A549 (cell line): ENCODE results near the gene DHRS4L2. TPM values are rescaled to one million over a fixed set of nuclear protein-coding genes. Genes with fewer than 3 reads are reported as not detected.

Experiments
- ATAC-seq, 2 experiments: fragments of 200-7000 bp in 1 of 2; fragments of >200 bp in 1 of 2; cut with Nextera tagmentation in 1 of 2; cut with Tn5 transposase in 1 of 2; 3 replicates each; pipeline versions ENCODE4 v1.8.0 to v1.9.1; 2018 to 2020; ENCODE audit warnings: mild to moderate bottlenecking in 1 of 2, moderate library complexity in 1 of 2
- CTCF ChIA-PET: fragments of 300-600 bp; sonication (Branson Sonifier 250); formaldehyde crosslinking; extraction: SDS; loops from one replicate; lab custom pipeline; 2021; ENCODE audit warnings: antibody characterized with exemption, inconsistent platforms; lab: Yijun Ruan, JAX
- POLR2A ChIA-PET: fragments of 350-600 bp; formaldehyde crosslinking; extraction: SDS; loops from one replicate; lab custom pipeline; 2021; ENCODE audit warnings: antibody characterized with exemption, inconsistent platforms; lab: Yijun Ruan, JAX
- DNase-seq, 2 experiments: peaks; one replicate each; pipeline versions ENCODE4 v3.0.0 to v3.0.0-alpha.2; 2011 to 2016; ENCODE audit warnings: low read depth in 1 of 2, low spot score in 1 of 2
- FAIRE-seq: peaks from 2 replicates; lab custom pipeline; 2011; peaks lifted over from hg19 to GRCh38; lab: Jason Lieb, UNC
- H3K27ac ChIP-seq, 2 experiments: fragments of >200 bp; sonication (Bioruptor Twin); formaldehyde crosslinking; 3 replicates each; pipeline ENCODE4 v1.5.1; 2016 to 2017
- H3K4me1 ChIP-seq: fragments of >200 bp; sonication (Bioruptor Twin); formaldehyde crosslinking; 3 replicates; pipeline ENCODE4 v1.6.1; 2016
- H3K4me2 ChIP-seq: fragments of >200 bp; sonication (Bioruptor Twin); formaldehyde crosslinking; 3 replicates; pipeline ENCODE4 v1.6.1; 2016
- H3K4me3 ChIP-seq: fragments of >200 bp; sonication (Bioruptor Twin); formaldehyde crosslinking; 3 replicates; pipeline ENCODE4 v1.5.1; 2016
- H3K9me3 ChIP-seq: fragments of >200 bp; sonication (Bioruptor Twin); formaldehyde crosslinking; 3 replicates; pipeline ENCODE4 v1.6.1; 2016
- CHD4 ChIP-seq: fragments of 200-600 bp; sonication (generic); IDR thresholded peaks from 2 replicates; pipeline ENCODE4 v1.6.1; 2016; ENCODE audit warnings: antibody characterized with exemption, mild to moderate bottlenecking, borderline replicate concordance
- ESRRA ChIP-seq: fragments of 150-350 bp; IDR thresholded peaks from 2 replicates; pipeline ENCODE4 v1.6.1; 2014; ENCODE audit warnings: mild to moderate bottlenecking, low read length, borderline replicate concordance
- FOSB ChIP-seq: fragments of 250-450 bp; sonication (Bioruptor Pico); IDR thresholded peaks from 2 replicates; pipeline ENCODE4 v1.5.0; 2020; ENCODE audit warnings: mild to moderate bottlenecking, moderate library complexity
- FOSL2 ChIP-seq, 2 experiments: fragments of 450-650 bp in 1 of 2; fragments of >200 bp in 1 of 2; sonication (Bioruptor Twin) in 1 of 2; formaldehyde crosslinking; IDR thresholded peaks; 2 replicates each; pipeline versions ENCODE4 v1.5.0 to v1.6.1; 2016 to 2020; ENCODE audit warnings: mild to moderate bottlenecking in 1 of 2, moderate library complexity in 1 of 2
- HDAC2 ChIP-seq: fragments of 200-600 bp; sonication (generic); IDR thresholded peaks from 2 replicates; pipeline ENCODE4 v1.6.1; 2016
- HOXB5 ChIP-seq: fragments of 250-450 bp; sonication (Bioruptor Pico); IDR thresholded peaks from 2 replicates; pipeline ENCODE4 v1.5.0; 2020; ENCODE audit warnings: mild to moderate bottlenecking, moderate library complexity
- JUN ChIP-seq, 2 experiments: fragments of >200 bp; sonication (Bioruptor Twin); formaldehyde crosslinking; IDR thresholded peaks; 2 replicates in 1 of 2; 3 replicates in 1 of 2; pipeline ENCODE4 v1.6.1; 2016 to 2017
- JUNB ChIP-seq: fragments of >200 bp; sonication (Bioruptor Twin); formaldehyde crosslinking; IDR thresholded peaks from 2 replicates; pipeline ENCODE4 v1.6.1; 2016
- KDM5A ChIP-seq: fragments of 200-600 bp; sonication (generic); IDR thresholded peaks from 2 replicates; pipeline ENCODE4 v1.6.1; 2016; ENCODE audit warnings: antibody characterized with exemption, mild to moderate bottlenecking
- MAFK ChIP-seq: fragments of 450-650 bp; IDR thresholded peaks from 2 replicates; pipeline ENCODE4 v1.6.1; 2014; ENCODE audit not compliant: partially characterized antibody
- MAX ChIP-seq: IDR thresholded peaks from 2 replicates; pipeline ENCODE4 v1.6.1; 2012
- MAZ ChIP-seq: fragments of 150-350 bp; IDR thresholded peaks from 2 replicates; pipeline ENCODE4 v1.6.1; 2014; ENCODE audit warnings: antibody characterized with exemption, low read depth, low read length, borderline replicate concordance
- NPAS2 ChIP-seq: fragments of 250-450 bp; sonication (Bioruptor Pico); IDR thresholded peaks from 2 replicates; pipeline ENCODE4 v1.8.0; 2022; ENCODE audit warnings: mild to moderate bottlenecking, moderate library complexity, borderline replicate concordance
- NR3C1 ChIP-seq: fragments of >200 bp; sonication (Bioruptor Twin); formaldehyde crosslinking; IDR thresholded peaks from 3 replicates; pipeline ENCODE4 v1.6.1; 2017
- POLR2A ChIP-seq: IDR thresholded peaks from 2 replicates; pipeline ENCODE4 v1.6.1; 2012; ENCODE audit warnings: mild to moderate bottlenecking, low read length
- RARB ChIP-seq: fragments of 250-450 bp; sonication (Bioruptor Pico); IDR thresholded peaks from 2 replicates; pipeline ENCODE4 v1.8.0; 2021; ENCODE audit warnings: mild to moderate bottlenecking, moderate library complexity
- RNF2 ChIP-seq: fragments of 200-600 bp; sonication (generic); IDR thresholded peaks from 2 replicates; pipeline ENCODE4 v1.6.1; 2016; ENCODE audit warnings: low read depth, mild to moderate bottlenecking, antibody characterized with exemption, moderate library complexity, borderline replicate concordance
- SMC3 ChIP-seq: fragments of >200 bp; sonication (Bioruptor Twin); formaldehyde crosslinking; IDR thresholded peaks from 3 replicates; pipeline ENCODE4 v1.6.1; 2018; ENCODE audit warnings: inconsistent platforms
- SREBF2 ChIP-seq: fragments of 450-650 bp; IDR thresholded peaks from 2 replicates; pipeline ENCODE4 v1.6.1; 2014; ENCODE audit warnings: mild to moderate bottlenecking, moderate library complexity
- TFCP2L1 ChIP-seq: fragments of 250-450 bp; sonication (Bioruptor Pico); IDR thresholded peaks from 2 replicates; pipeline ENCODE4 v1.5.0; 2021; ENCODE audit warnings: mild to moderate bottlenecking
- ZC3H11A ChIP-seq: fragments of 450-650 bp; IDR thresholded peaks from 2 replicates; pipeline ENCODE4 v1.6.1; 2014; ENCODE audit warnings: antibody characterized with exemption, mild to moderate bottlenecking
- ZFP36 ChIP-seq: fragments of 450-650 bp; IDR thresholded peaks from 2 replicates; pipeline ENCODE4 v1.6.1; 2014; ENCODE audit warnings: borderline replicate concordance; ENCODE audit not compliant: partially characterized antibody
- ZNF302 ChIP-seq: fragments of 250-450 bp; sonication (Bioruptor Pico); IDR thresholded peaks from 2 replicates; pipeline ENCODE4 v1.9.0; 2021; ENCODE audit warnings: inconsistent platforms, mild to moderate bottlenecking, moderate library complexity
- WGBS: methylation state at CpG from one replicate; pipeline ENCODE4 v1.1.6; 2017; ENCODE audit errors: missing lambda C conversion rate; 5-methylcytosine and 5-hydroxymethylcytosine counted together
- polyA plus RNA-seq, 4 experiments: library from polyadenylated mRNA; depleted of rRNA in 3 of 4; stranded (reverse); fragments of >200 nt; fragmentation: RNase III in 1 of 4; extraction: RNeasy Plus Mini Kit Qiagen cat#74134 plus additional on column Dnase treatment in 1 of 4; gene quantifications; 2 replicates in 3 of 4; 3 replicates in 1 of 4; pipeline ENCODE4 v1.2.3, GENCODE V29; 2011 to 2017
- TF ChIP-seq, protein P1 (sequence below): fragments of 200-600 bp; sonication (generic); IDR thresholded peaks from 2 replicates; pipeline ENCODE4 v1.6.1; 2016; ENCODE audit warnings: antibody characterized with exemption, mild to moderate bottlenecking, moderate library complexity
- TF ChIP-seq, protein P2 (sequence below): fragments of >200 bp; sonication (Bioruptor Twin); formaldehyde crosslinking; IDR thresholded peaks from 2 replicates; pipeline ENCODE4 v1.6.1; 2016

The DHRS4L2 gene
- polyA plus RNA-seq, 2 of the 4 experiments (the other 2 are of a cell fraction): 18.8 to 25.6 TPM

DNA sequence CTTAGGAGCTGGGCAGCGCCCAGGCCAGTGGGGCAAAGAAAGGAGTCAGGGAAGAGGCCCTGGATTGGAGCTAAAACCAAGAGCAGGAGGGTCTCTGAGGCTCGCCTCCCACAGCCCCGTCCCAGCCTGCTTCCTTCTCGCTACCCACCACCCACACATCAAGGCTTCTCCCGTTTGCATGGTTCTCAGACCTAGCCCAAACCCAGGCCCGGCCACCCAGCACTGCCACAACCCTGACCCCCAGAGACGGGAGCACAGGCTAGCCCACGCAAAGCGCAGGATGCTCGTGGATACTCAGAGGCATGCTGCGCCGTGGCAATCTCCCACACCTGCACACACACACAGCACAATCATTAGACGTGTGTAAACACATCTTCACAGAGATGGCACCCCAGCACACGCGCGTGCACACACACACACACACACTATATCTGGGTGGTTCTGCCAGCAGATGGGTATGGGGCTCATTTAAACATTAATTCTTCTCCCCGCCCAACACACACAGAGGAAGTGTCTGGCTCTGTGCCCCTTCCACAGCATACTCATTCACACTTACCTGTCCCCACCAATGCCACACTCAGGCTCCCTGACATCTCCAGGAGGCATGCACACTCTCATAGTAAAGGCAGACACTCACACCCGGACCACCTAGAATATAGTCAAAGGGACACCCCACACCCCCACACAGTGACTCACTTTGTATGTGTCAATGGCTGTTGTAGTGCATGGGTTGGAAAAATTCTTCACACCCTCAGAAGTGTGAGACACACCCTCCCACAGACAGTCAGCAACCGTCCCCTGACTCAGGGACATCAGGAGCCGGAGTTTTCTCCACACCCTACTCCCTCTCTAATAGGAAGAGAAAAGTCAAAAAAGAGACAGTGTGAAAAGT, 64.2 kb downstream of the DHRS4L2 start:
- H3K9me3 ChIP-seq: no peaks in the 10 kb centered on the region
- ChIA-PET POLR2A (interaction anchor here (1.1 to 1.9 kb wide), 3 partner anchors 41 to 93 kb away, joined by 3 to 13 read pairs (median 10); partner anchors contain the start of genes DCAF11, NRL, PCK2 and PSME2), CTCF (interaction anchor here (0.6 to 15.8 kb wide), 15 partner anchors 9 to 244 kb away, joined by 3 to 405 read pairs (median 5); partner anchors contain the start of genes IRF9 and PCK2)
- peaks cover 10% of the 10 kb centered on the region; the same call in 2 of the 3 replicates for H3K4me1 ChIP-seq
- H3K27ac ChIP-seq: peak overlapping the region in 1 of 2 experiments; percentile 88; a peak in 2 of 6 replicates
- ATAC-seq: no peak
- no peak for DNase-seq
- H3K4me2 ChIP-seq: peak overlapping the region; percentile 91
- no peak for FAIRE-seq
- peak overlapping the region; percentile 75 for H3K4me3 ChIP-seq
- TF ChIP-seq NR3C1: no peak
- TF ChIP-seq FOSB (CRISPR knock-in tag): no peak
- TF ChIP-seq, protein P1, sequence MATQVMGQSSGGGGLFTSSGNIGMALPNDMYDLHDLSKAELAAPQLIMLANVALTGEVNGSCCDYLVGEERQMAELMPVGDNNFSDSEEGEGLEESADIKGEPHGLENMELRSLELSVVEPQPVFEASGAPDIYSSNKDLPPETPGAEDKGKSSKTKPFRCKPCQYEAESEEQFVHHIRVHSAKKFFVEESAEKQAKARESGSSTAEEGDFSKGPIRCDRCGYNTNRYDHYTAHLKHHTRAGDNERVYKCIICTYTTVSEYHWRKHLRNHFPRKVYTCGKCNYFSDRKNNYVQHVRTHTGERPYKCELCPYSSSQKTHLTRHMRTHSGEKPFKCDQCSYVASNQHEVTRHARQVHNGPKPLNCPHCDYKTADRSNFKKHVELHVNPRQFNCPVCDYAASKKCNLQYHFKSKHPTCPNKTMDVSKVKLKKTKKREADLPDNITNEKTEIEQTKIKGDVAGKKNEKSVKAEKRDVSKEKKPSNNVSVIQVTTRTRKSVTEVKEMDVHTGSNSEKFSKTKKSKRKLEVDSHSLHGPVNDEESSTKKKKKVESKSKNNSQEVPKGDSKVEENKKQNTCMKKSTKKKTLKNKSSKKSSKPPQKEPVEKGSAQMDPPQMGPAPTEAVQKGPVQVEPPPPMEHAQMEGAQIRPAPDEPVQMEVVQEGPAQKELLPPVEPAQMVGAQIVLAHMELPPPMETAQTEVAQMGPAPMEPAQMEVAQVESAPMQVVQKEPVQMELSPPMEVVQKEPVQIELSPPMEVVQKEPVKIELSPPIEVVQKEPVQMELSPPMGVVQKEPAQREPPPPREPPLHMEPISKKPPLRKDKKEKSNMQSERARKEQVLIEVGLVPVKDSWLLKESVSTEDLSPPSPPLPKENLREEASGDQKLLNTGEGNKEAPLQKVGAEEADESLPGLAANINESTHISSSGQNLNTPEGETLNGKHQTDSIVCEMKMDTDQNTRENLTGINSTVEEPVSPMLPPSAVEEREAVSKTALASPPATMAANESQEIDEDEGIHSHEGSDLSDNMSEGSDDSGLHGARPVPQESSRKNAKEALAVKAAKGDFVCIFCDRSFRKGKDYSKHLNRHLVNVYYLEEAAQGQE: peak; percentile 62; the same call in 1 of the 2 replicates
- TF ChIP-seq MAZ: no peak
- no peak for TF ChIP-seq ZC3H11A
- TF ChIP-seq CHD4: no peak
- TF ChIP-seq SREBF2: no peak
- TF ChIP-seq POLR2A: no peak
- no peak for TF ChIP-seq RARB (CRISPR knock-in tag)
- WGBS: 62% methylated on average over 20 of the region's 20 CpGs

- POLR2A ChIA-PET: interaction anchor here (0.7 to 1.6 kb wide), 3 partner anchors 40 to 189 kb away, joined by 3 to 9 read pairs (median 3); partner anchors contain the start of genes DCAF11, NRL, PCK2 and TINF2
- WGBS: 44% methylated on average over 10 of the region's 10 CpGs
Measured at GRCh38 chr14:24053548-24054323, 65.0 kb downstream of the DHRS4L2 start.

GRCh38 chr14:24054324-24054641, 65.6 kb downstream of the DHRS4L2 start:
- Histone ChIP-seq H3K27ac (no peak overlapping the region), H3K4me2 (no peak overlapping the region), H3K4me1 (peaks cover 10% of the 10 kb centered on the region; the same call in 2 of the 3 replicates), H3K9me3 (no peaks in the 10 kb centered on the region), H3K4me3 (no peak overlapping the region)
- no peak for DNase-seq
- CTCF ChIA-PET: interaction anchor here (1.2 to 15.8 kb wide), 7 partner anchors 12 to 243 kb away, joined by 4 to 405 read pairs (median 14); partner anchors contain the start of genes IRF9, PCK2 and PSME1
- no peak for FAIRE-seq
- no peak for ATAC-seq
- 70% methylated on average over 6 of the region's 6 CpGs for WGBS
- POLR2A ChIA-PET: interaction anchor here (0.7 to 1.6 kb wide), 3 partner anchors 39 to 188 kb away, joined by 3 to 9 read pairs (median 3); partner anchors contain the start of genes DCAF11, NRL, PCK2 and TINF2
- TF ChIP-seq JUNB (no peak), JUN (IDR thresholded peaks at IDR 0.05) (no peak), SREBF2 (no peak), HOXB5 (no peak), NPAS2 (CRISPR knock-in tag) (no peak), MAX (no peak), FOSB (CRISPR knock-in tag) (no peak), MAZ (no peak), ZFP36 (no peak), ESRRA (no peak), SMC3 (no peak), RNF2 (no peak)
- TF ChIP-seq, protein P2, sequence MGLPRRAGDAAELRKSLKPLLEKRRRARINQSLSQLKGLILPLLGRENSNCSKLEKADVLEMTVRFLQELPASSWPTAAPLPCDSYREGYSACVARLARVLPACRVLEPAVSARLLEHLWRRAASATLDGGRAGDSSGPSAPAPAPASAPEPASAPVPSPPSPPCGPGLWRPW: no peak
- TF ChIP-seq, protein P1: no peak

More at GRCh38 chr14:24053548-24054323, 65.0 kb downstream of the DHRS4L2 start:
- Histone ChIP-seq H3K9me3 (no peaks in the 10 kb centered on the region), H3K4me1 (peaks cover 10% of the 10 kb centered on the region; the same call in 2 of the 3 replicates), H3K4me2 (no peak overlapping the region), H3K27ac (no peak overlapping the region), H3K4me3 (no peak overlapping the region)
- CTCF ChIA-PET: interaction anchor here (0.6 to 15.8 kb wide), 8 partner anchors 11 to 243 kb away, joined by 3 to 405 read pairs (median 10); partner anchors contain the start of genes IRF9, PCK2 and PSME1
- FAIRE-seq (no peak), DNase-seq (no peak)
- TF ChIP-seq JUN (IDR thresholded peaks at IDR 0.05): no peak
- no peak for TF ChIP-seq KDM5A
- TF ChIP-seq SREBF2: no peak
- TF ChIP-seq MAFK: no peak
- TF ChIP-seq RARB (CRISPR knock-in tag): no peak
- TF ChIP-seq FOSB (CRISPR knock-in tag): no peak
- no peak for TF ChIP-seq HDAC2
- TF ChIP-seq ZNF302 (CRISPR knock-in tag): no peak
- no peak for TF ChIP-seq FOSL2 (IDR thresholded peaks at IDR 0.05)
- no peak for TF ChIP-seq FOSL2 (CRISPR knock-in tag; IDR thresholded peaks at IDR 0.05)
- no peak for TF ChIP-seq TFCP2L1 (CRISPR knock-in tag)
- TF ChIP-seq, all 56 proteins: peak for 0
- ATAC-seq: no peak
